Forelimb muscle (tissue), 1 donor: ENCODE results near the gene SULT1B1. TPM values are rescaled to one million over a fixed set of nuclear protein-coding genes. Genes with fewer than 3 reads are reported as not detected.
"Not testable (repeated sequence)": the region's sequence is repeated elsewhere in the genome, so short reads cannot be mapped to it uniquely, and the experiment has no call there.

Experiments used
- DNase-seq: peaks from one replicate; pipeline ENCODE4 v3.0.0-alpha.2; 2013; ENCODE audit warnings: low read depth
- polyA plus RNA-seq: library from polyadenylated mRNA; unstranded; fragments of 120-200 nt; gene quantifications from one replicate; pipeline ENCODE4 v1.2.1, GENCODE V29; 2013; ENCODE audit not compliant: insufficient read length

The SULT1B1 gene
- polyA plus RNA-seq = 0.61 TPM

DNA sequence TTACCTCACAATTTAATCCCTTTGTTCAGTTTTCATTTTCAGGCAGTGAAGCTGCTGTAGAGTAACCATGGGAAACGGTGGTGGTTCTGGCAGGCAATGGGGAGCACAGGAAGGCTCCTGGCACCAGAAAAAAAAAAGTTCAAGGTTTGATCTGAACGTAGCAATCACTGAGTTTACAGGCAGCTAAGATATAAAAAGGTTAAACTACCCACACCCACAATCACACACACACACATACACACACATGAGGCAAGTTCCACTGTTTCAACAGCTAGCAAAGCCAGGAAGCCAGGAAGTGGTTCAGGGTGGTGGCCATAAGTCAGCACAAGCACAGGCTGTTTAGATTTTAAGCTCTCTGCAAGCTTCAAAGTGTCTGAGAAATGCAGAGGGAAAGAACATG lies at the start of gene SULT1B1:
Gene SULT1B1, minus strand, starts transcription at position 166 of the 400 bp plus-strand sequence. CDS start 5,403 bp downstream, outside the sequence.
- no peak for DNase-seq

DNA sequence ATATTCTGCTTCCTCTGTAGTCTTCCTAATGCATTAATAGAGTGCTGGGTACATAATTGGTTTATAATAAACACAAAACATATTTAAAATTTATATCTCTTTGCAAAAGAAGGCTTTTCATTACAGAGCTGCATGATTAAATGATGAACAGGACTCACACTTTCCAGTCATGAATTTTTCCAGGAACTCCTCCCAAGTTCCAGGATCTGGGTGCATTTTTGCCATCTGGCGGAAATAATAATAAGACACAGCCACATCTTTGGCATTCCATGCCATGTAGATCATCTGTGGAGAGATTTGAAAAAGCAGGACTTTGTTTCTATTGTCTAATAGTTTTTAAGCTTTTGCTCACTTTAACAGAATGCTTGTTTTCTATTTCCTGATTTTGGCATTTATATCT lies 40.2 kb upstream of the SULT1B1 start:
- no peak for DNase-seq

DNA sequence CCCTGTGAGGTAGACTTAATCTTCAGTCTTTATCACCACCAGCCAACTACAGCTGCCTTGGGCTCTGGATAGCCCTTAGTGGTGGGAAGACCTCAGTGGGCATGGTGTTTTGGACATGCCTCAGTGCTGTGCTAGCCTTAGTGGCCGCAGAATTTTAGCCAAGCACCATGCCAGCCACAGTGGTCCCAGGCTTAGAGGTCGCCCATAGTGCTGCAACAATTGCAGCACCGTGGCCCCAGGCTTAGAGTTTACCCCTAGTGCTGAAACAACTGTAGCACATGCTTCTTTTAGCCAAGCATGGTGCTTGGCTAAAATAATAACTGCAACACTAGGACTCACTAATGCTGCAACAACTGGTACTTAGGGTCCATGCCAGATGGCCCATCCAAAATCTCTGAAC lies 38.9 kb upstream of the SULT1B1 start:
- DNase-seq = no peak

DNA sequence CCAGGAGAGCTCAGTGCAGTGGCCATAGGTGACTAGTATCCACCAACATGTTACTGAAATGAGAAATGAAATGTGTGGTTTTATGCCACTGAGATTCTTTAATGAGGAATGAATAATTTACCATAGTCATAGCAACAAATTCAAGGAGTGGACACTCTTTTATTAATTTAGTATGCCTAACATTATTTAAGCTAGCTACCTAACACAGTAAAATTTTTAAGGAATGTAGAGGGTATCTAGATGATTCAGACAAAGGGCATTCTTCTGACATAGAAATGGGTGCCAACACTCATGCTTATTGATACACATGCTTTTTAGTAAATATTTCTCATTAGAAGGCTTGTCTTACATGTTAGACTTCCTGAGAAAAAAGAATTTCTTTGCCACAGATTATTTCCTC lies 33.3 kb upstream of the SULT1B1 start:
- no peak for DNase-seq

DNA sequence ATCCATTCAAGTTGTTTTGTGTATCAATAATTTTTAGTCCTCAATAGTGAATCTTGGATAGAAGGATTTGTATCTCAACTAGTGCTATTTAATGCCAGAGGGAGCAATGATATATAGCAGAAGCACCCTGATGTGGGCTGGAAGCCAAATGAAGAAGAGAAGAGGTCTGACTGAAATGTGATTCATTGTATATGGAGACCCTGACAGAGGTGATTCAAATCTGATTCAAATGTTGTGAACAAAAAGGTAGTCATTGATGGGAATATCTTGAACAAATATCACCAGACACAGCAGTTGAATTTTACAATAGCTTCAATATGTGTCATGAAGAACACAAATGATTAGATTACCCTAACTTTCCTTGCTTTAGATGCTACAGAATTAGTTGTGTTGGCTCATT lies 27.5 kb upstream of the SULT1B1 start:
- no peak for DNase-seq

DNA sequence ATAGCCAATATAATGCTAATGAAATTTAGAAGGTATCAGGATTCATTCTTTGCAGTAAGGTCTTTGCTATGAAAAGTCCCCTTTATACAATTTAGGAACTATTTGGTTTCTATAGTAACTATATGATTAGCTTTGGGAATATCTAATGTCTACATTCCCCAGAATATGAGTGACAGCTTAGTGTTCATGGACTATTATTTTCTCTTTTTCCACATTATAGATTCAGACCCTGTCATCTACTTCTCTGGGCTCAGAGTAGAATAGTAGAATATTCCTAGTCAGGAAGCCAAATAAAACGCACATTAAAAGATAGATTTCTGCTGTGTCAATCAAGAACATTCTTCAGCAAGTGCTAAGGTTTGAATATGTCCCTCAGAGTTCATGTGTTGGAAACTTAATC lies 26.1 kb upstream of the SULT1B1 start:
- no peak for DNase-seq

DNA sequence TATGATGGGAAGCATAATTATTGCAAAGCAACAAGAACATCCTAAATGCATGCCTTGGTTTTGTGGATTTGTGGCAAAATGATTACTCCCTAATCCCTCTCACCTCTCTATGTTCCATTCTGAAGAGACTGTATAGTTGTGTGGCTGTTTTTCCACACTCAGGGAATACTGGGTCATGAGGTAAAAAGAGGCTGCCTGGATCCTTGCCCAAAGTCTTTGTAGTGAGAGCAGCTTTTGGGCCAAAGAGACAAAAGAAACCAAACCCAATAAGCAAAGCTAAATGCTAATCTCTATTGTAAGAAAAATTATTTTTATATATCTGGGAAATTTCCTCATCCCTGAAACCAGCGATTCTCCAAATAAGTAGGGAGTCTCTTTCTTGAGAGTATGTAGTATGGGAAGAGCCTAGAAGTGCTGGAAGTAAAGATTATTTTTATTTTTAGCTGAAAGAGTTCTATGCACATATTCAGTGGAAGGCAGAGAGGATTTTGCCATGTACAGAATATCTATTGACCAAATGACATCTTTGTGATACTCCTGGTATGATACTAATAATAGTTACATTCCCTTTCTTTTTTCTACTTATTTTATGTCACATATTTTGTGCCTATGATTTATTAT lies 24.9 kb upstream of the SULT1B1 start:
- no peak for DNase-seq

DNA sequence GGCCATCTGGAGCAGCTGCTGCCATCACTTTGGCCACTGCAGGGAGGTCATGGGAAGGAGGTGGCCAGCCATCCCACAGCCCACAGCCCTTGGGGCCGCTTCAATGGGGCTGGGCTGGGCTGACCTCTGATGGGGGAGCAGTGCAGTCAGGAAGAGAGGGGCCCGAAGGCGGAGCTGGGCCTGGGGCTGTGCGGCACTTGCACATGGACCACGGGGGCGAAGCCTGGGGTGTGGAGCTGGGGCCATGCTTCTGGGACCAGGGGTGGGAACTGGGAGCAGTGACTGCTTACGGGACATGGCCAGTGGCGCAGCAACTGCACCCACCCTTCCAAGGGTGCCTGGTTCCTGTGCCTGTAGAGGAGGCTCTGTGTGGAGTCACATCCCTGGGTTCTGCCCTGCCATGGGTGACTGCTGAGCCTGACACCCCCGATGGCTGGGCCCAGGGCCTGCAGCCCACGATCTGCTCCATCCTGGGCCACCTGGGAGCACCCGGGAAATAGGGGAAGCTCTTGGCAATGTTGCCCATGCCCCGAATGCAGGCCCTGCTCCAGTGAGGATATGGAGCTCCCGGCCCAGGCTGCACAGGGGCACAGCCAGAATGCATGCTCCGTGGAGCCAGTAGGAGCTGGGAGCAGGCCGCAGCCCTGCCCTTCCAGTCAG lies 22.4 kb upstream of the SULT1B1 start:
- DNase-seq = no peak

DNA sequence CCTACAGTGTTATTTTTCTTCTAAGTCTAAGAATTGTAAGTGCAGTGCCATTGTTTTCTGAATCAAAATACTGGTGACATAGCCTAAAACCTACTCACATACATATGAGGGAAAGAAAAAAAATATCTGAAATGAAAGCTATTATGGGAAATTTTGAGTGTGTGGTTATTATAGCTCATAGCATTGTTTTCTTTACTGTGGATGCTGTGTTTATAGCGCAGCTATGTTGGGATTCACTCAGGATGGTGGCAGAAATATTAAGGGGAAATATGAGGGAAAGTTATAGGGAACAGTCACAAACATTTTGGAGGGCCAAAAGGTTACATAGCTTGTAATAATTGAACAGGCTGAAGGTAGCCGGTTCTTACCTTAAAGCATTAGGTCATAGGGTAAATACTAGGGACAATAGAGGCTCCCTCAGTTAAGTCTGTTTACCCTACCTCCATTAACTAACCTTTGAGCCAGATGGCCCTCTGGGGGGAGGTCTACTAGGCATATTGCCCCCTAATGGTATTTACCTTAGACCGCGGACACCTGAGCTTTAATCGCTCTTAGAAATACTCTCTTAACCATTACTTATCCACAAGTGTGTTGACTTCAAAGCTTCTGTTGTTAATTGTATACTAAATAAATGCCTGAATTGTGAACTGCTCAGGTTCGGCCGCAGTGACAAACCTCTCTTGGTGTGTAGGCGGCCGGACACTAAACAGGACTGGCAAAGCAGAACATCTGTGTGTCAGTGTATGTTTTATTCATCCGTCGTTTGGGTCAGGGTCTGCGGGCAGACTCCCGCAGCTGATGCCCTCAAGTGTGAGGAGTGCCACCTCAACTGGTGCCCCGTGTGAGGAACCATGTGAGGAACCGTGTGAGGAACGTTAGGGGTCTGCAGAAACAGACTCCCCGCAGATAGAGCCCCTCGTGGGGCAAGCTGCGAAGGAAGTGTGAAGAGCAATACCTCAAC lies 21.3 kb upstream of the SULT1B1 start:
- no peak for DNase-seq

DNA sequence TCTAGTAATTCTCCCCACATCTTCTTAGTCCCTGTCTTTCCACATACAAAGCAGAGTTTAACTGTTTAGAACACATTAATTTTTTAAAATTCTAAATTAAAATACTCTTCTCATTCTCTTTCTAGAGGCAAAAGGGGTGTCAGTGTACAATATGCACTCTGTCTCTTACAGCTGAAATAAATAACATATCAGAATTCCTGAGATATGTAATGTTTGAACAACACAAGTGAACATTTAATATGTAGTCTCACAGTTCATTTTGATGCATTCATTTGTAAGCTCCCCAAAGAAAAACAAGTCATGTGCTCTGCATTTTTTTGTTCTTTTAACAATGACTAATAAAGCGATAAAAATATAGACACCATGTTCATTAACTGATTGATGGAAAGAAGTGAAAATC lies 19.7 kb upstream of the SULT1B1 start:
- no peak for DNase-seq

DNA sequence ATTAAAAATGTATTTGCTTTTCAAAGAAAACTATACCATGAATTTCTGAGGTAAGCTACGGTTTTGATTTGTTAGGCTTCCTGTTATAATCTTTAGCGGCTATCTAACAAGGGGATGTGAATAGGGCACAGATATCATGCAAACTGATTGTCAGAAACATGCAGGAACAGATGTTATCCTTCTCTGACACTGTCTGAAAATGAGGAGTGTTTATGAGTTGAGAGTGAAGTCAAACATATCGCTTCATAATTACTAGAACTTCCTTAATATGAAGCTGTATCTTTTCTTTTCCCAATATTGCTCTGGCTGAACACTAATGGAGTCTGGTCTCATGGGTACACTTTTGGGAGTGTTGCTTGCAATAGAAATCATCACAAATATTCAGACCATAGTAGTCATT lies 16.3 kb upstream of the SULT1B1 start:
- DNase-seq = no peak

DNA sequence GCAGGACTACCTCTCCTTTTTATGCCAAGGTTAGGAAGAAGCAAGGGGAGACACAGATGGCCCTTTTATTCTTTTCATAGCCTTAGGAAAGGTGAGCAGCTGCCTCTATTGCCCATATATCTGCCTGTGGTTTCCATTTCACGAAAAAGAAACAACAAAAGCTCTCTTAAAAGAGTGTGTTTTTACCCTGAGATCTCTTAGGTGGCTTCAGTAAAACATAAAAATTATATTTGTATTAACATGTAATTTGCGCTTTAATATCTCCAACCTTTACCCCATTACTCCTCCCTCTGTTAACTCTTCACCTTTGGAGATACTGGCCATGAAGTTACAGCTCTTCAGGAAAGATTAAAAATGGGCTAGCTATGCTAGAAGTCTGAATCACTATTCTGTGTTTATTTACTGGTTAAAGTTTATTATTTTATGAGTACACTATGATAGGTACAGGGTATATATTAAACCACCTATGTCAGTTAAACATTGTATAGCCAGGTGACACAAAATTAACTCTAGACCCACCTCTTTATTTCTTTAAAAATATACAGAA lies 15.0 kb upstream of the SULT1B1 start:
- no peak for DNase-seq

DNA sequence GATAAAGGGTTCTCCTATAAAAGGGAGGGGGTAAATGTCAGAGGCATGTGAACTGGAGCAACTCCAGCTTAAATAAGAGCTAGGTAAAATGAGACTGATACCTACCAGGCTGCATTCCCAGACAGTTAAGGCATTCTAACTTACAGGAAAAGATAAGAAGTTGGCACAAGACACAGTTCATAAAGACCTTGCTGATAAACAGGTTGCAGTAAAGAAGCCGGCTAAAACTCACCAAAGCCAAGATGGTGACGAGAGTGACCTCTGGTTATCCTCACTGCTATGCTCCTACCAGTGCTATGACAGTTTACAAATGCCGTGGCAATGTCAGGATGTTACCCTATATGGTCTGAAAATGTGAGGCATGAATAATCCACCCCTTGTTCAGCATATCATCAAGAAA lies 13.1 kb upstream of the SULT1B1 start:
- DNase-seq = no peak

DNA sequence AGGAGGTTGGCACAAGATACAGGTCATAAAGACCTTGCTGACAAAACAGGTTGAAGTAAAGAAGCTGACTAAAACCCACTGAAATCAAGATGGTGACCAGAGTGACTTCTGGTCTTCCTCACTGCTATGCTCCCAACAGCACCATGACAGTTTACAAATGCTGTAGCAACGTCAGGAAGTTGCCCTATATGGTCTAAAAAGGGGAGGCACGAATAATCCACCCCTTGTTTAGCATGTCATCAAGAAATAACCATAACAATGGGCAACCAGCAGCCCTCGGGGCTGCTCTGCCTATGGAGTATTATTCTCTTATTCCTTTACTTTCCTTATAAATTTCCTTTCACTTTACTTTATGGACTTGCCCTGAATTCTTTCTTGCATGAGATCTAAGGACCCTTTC lies 8.1 kb upstream of the SULT1B1 start:
- DNase-seq = not testable (repeated sequence)

DNA sequence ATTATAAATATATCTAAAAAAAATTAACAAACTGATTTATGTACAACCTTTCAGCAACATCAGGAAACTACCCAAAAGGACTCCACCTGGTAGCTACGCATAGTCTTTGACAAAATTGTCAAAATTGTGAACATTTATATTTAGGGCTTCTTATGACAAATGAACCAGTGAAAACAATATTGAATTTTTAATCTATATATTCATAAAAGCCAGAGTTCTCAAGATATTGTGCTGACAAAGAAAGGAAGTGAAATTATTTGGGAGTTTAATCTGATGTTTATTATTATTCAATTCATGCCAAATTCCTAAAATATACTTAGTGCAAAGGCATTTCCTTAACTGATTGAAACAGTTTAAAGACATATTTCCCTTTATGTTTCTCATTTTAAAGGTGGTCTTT lies 5.3 kb upstream of the SULT1B1 start:
- no peak for DNase-seq

DNA sequence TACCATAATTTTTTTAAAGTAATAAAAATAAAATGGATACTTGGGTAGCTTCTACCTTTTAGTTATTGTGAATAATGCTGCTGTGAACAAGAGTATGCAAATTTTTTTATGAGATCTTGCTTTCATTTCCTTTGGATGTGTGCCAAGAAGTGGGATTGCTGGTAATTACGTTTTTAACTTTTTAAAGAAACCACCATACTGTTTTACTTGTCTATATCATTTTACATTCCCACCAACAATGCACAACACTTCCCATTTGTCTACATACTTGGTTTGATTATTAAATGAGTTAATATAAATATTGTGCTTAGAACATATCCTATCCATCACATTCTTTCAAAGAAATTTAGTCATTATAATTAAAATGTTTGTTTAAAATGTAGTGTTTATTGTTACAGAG lies 3.9 kb upstream of the SULT1B1 start:
- DNase-seq = no peak

DNA sequence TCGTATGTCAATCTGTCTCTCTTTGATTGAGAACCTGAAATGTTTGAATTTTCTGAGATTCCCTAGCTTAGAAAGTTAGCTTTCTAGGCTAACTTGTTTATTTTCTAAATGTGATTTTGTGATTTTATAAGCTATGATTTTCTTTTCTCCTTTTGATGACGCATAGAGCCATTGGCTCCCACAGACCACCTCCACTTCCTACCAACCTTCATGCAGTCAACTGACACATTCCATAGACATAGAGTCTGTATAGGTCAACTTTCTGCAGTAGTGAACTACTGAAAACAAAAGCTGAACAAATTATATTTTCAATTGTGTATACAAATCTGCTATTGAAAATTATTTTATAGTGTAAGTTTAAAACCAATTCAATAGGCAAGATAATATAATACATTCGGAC lies 2.8 kb upstream of the SULT1B1 start:
- DNase-seq = no peak

DNA sequence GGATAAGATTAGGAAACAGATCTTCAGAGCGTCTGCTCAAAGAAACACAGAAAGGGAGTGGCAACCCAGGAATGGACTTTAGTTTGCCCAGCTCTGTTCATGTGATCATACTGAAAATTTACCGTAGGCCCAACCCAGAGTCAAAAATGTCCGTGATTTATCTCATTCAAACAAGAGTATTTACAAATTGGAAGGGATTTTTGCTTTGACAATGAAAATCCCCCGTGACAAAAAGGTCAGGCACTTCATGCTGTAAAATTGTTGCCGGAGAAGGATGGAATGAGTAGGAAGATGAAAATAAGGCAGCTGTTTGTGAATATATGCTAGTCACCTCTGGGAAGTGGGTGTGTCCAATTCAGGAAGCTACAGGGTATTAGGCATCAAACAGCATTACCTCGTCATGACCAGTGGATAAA lies 1.2 kb downstream of the SULT1B1 start:
- no peak for DNase-seq

DNA sequence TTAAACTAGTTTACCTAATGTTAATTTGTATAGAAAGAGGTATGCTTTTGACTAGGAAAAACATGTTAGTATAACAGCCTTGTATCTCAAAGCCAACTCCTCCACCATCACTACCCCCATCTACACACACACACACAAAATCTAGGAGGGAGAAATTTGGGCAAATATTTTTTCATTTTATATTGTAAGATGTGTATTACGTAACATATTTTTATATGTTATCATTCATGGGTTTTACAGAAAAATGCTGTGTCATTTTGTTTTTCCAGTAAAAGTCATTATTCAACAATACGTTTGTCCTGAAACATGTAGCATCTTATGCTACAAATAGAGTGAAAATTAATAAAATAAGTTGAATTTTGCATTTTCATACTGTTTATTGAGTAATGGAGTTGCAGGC lies 3.0 kb downstream of the SULT1B1 start:
- no peak for DNase-seq

DNA sequence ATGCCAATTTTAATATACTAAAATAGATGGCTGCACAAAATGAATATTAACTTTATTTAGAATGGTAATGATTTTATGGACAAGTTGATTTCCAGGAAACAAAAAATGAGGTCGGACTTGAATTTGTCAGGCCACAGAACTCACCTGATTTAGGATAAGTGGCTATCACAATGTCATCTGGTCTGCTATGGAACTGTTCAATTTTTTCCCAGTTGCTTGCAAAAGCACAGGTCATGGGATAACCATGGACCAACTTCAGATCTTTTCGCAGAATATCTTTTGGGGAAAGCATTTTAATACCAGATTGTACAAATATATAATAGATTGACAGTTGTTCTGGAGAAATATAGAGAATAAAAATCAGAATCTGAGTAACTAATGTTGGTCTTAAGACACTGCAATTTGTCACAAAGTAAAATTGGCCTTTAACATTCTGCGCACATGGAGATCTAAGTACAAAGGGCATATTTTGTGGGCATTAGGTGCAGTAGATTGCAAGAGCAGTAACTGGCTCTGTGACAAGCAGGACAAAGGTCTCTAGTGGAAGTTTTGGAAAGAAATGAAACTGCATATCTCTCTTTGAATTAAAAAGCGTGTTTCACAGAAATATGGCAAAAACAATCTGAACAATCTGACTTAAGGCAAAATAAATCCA lies 5.4 kb downstream of the SULT1B1 start:
- DNase-seq = no peak

DNA sequence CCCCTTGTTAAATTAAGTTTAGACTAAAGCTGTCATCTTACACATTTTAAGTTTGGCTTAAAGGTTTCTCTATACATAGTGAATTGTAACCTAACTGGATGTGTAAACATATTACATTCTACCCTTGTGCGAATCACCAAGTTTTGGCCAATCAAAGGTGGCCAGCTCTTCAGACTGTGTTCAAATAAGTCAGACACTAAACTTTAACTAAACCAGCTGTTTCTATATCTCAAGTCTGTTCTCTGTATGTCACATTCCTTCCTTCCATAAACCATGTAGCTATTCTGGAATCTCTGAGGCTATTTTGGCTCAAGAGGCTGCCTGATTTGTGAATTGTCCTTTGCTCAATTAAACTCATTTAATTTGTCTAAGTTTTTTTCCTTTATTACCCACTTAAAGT lies 6.7 kb downstream of the SULT1B1 start:
- no peak for DNase-seq

DNA sequence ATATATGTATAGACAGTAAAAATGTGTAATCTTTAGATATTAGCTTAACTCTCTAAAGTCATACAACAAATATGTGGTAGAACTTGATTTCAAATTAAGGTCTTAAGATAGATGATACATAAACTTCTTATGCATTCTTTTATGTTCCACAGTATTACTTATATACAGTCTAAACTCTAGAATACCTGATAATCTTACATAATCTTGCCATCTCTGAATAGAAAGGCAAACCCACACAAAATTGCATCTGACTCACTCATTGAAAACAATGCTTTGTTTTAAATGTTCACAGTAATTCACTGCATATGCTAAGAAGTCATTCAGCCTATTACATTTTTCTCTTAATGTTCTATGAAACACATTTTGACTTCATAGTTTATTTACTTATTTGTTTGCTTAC lies 10.1 kb downstream of the SULT1B1 start:
- DNase-seq = no peak
